Effector memory CD4-positive, alpha-beta T cell (primary cell): ENCODE measurements around the gene MFAP3L.

ENCODE experiments used
- DNase-seq, 3 donors: peaks; one replicate each; pipeline ENCODE4 v3.0.0-alpha.2; 2020
- H3K27ac ChIP-seq: 2 replicates; pipeline ENCODE4 v1.7.0; 2013; ENCODE audit warnings: mild to moderate bottlenecking, low read length, moderate library complexity; ENCODE audit not compliant: insufficient read depth, poor library complexity, severe bottlenecking
- H3K27me3 ChIP-seq: replicated peaks from 2 replicates; pipeline ENCODE4 v1.7.0; 2013; ENCODE audit warnings: mild to moderate bottlenecking, low read length; ENCODE audit not compliant: insufficient read depth, control insufficient read depth, poor library complexity, severe bottlenecking
- H3K36me3 ChIP-seq: 2 replicates; pipeline ENCODE4 v1.7.0; 2013; ENCODE audit warnings: mild to moderate bottlenecking, low read length, moderate library complexity; ENCODE audit not compliant: control insufficient read depth, insufficient read depth
- H3K4me1 ChIP-seq: 2 replicates; pipeline ENCODE4 v1.7.0; 2013; ENCODE audit warnings: low read length, mild to moderate bottlenecking; ENCODE audit not compliant: control insufficient read depth, insufficient read depth, poor library complexity, severe bottlenecking
- H3K4me3 ChIP-seq: 2 replicates; pipeline ENCODE4 v1.7.0; 2013; ENCODE audit warnings: low read length, low read depth, mild to moderate bottlenecking; ENCODE audit not compliant: insufficient read depth, poor library complexity, severe bottlenecking
- H3K9me3 ChIP-seq: 2 replicates; pipeline ENCODE4 v1.7.0; 2013; ENCODE audit warnings: mild to moderate bottlenecking, low read length, moderate library complexity; ENCODE audit not compliant: control insufficient read depth

The MFAP3L gene

GRCh38 chr4:170007113-170007512 lies 19.1 kb downstream of the MFAP3L start:
- H3K9me3 ChIP-seq, result no peaks in the 10 kb centered on the region
- no peaks in the 10 kb centered on the region for H3K36me3 ChIP-seq
- H3K27ac ChIP-seq, result no peak overlapping the region
- DNase-seq, result no peak
- H3K4me1 ChIP-seq, result no peaks in the 10 kb centered on the region
- no peak overlapping the region for H3K4me3 ChIP-seq
- no peaks in the 10 kb centered on the region for H3K27me3 ChIP-seq

GRCh38 chr4:170005472-170005871 lies 20.7 kb downstream of the MFAP3L start:
- no peak overlapping the region for H3K4me3 ChIP-seq
- no peaks in the 10 kb centered on the region for H3K9me3 ChIP-seq
- no peaks in the 10 kb centered on the region for H3K36me3 ChIP-seq
- H3K27ac ChIP-seq, result no peak overlapping the region
- no peak for DNase-seq
- no peaks in the 10 kb centered on the region for H3K4me1 ChIP-seq
- H3K27me3 ChIP-seq, result no peaks in the 10 kb centered on the region

- no peaks in the 10 kb centered on the region for H3K36me3 ChIP-seq
- H3K9me3 ChIP-seq, result no peaks in the 10 kb centered on the region
- H3K4me3 ChIP-seq, result no peak overlapping the region
- DNase-seq, result no peak
- H3K27ac ChIP-seq, result no peak overlapping the region
- no peaks in the 10 kb centered on the region for H3K4me1 ChIP-seq
- H3K27me3 ChIP-seq, result no peaks in the 10 kb centered on the region
Measured at GRCh38 chr4:170004651-170005295, 21.4 kb downstream of the MFAP3L start.

GRCh38 chr4:170003071-170004070 lies 22.8 kb downstream of the MFAP3L start:
- no peak for DNase-seq
- Histone ChIP-seq H3K4me3 (no peak overlapping the region), H3K9me3 (no peaks in the 10 kb centered on the region), H3K4me1 (no peaks in the 10 kb centered on the region), H3K27ac (no peak overlapping the region), H3K36me3 (no peaks in the 10 kb centered on the region), H3K27me3 (no peaks in the 10 kb centered on the region)

- no peaks in the 10 kb centered on the region for H3K36me3 ChIP-seq
- no peaks in the 10 kb centered on the region for H3K27me3 ChIP-seq
- H3K27ac ChIP-seq, result no peak overlapping the region
- H3K4me3 ChIP-seq, result no peak overlapping the region
- H3K9me3 ChIP-seq, result no peaks in the 10 kb centered on the region
- no peak for DNase-seq
- no peaks in the 10 kb centered on the region for H3K4me1 ChIP-seq
Measured at GRCh38 chr4:170001745-170002267, 24.4 kb downstream of the MFAP3L start.

- H3K4me1 ChIP-seq, result no peaks in the 10 kb centered on the region
- no peaks in the 10 kb centered on the region for H3K9me3 ChIP-seq
- no peak for DNase-seq
- no peak overlapping the region for H3K27ac ChIP-seq
- no peak overlapping the region for H3K4me3 ChIP-seq
- no peaks in the 10 kb centered on the region for H3K27me3 ChIP-seq
- no peaks in the 10 kb centered on the region for H3K36me3 ChIP-seq
Measured at GRCh38 chr4:170001011-170001744, 25.0 kb downstream of the MFAP3L start.

GRCh38 chr4:169999923-170000322 lies 26.3 kb downstream of the MFAP3L start:
- H3K27ac ChIP-seq, result no peak overlapping the region
- H3K4me3 ChIP-seq, result no peak overlapping the region
- no peak for DNase-seq
- no peaks in the 10 kb centered on the region for H3K36me3 ChIP-seq
- H3K27me3 ChIP-seq, result no peaks in the 10 kb centered on the region
- no peaks in the 10 kb centered on the region for H3K9me3 ChIP-seq
- no peaks in the 10 kb centered on the region for H3K4me1 ChIP-seq

GRCh38 chr4:169998981-169999380 lies 27.2 kb downstream of the MFAP3L start:
- no peaks in the 10 kb centered on the region for H3K4me1 ChIP-seq

GRCh38 chr4:169996379-169997240 lies 29.6 kb downstream of the MFAP3L start:
- DNase-seq, result no peak
- Histone ChIP-seq H3K9me3 (no peaks in the 10 kb centered on the region), H3K4me1 (no peaks in the 10 kb centered on the region), H3K27me3 (no peaks in the 10 kb centered on the region), H3K4me3 (no peak overlapping the region), H3K27ac (no peak overlapping the region), H3K36me3 (no peaks in the 10 kb centered on the region)

More at GRCh38 chr4:169998981-169999380, 27.2 kb downstream of the MFAP3L start:
- Histone ChIP-seq H3K27ac (no peak overlapping the region), H3K36me3 (no peaks in the 10 kb centered on the region), H3K9me3 (no peaks in the 10 kb centered on the region), H3K4me3 (no peak overlapping the region), H3K27me3 (no peaks in the 10 kb centered on the region)
- DNase-seq, result no peak
